ENCODE results near the gene PKNOX2. TPM values are rescaled to one million over a fixed set of nuclear protein-coding genes. Genes with fewer than 3 reads are reported as not detected.

PKNOX2 gene
- total RNA-seq, 3 donors from 2014 or later (not counting 1 experiment from before 2014, with no cell fraction given): not detected

- Mint-ChIP-seq H3K4me1 (no peaks in the 10 kb centered on the region), H3K36me3 (no peaks in the 10 kb centered on the region), H3K27me3 (ENCODE audit: low read depth in 2 of 2) (peaks cover 6 to 29% of the 10 kb centered on the region in 2 donors), H3K9me3 (no peaks in the 10 kb centered on the region), H3K27ac (no peak overlapping the region), H3K4me3 (no peak overlapping the region)
- H3K27me3 ChIP-seq (ENCODE audit: control insufficient read depth, insufficient read depth, low read length): no peaks in the 10 kb centered on the region
- no peaks in the 10 kb centered on the region for H3K36me3 ChIP-seq (ENCODE audit: control insufficient read depth, insufficient read depth, low read length)
- H3K27ac ChIP-seq (ENCODE audit: low read length): no peak overlapping the region
- 58% methylated on average over 2 of the region's 2 CpGs for WGBS (ENCODE audit: insufficient coverage)
- H3K4me1 ChIP-seq (ENCODE audit: control insufficient read depth, insufficient read depth, low read length): no peaks in the 10 kb centered on the region
- TF ChIP-seq CTCF (IDR thresholded peaks at IDR 0.05): no peak
- ATAC-seq (no peak), DNase-seq (no peak)
- no peak overlapping the region for H3K4me3 ChIP-seq (ENCODE audit: low read length)
- H3K9me3 ChIP-seq (ENCODE audit: control insufficient read depth, insufficient read depth, low read length): no peaks in the 10 kb centered on the region
- intact Hi-C loops (cut with micrococcal nuclease): no loop called here
Observed at GRCh38 chr11:125226031-125226430, 61.5 kb downstream of the PKNOX2 start.

GRCh38 chr11:125226706-125227105 is 62.2 kb downstream of the PKNOX2 start:
- no peaks in the 10 kb centered on the region for H3K36me3 ChIP-seq (ENCODE audit: control insufficient read depth, insufficient read depth, low read length)
- H3K4me3 Mint-ChIP-seq: no peak overlapping the region
- intact Hi-C loops (cut with micrococcal nuclease): no loop called here
- H3K4me3 ChIP-seq (ENCODE audit: low read length): no peak overlapping the region
- no peaks in the 10 kb centered on the region for H3K36me3 Mint-ChIP-seq
- WGBS (ENCODE audit: insufficient coverage): 85% methylated on average over 3 of the region's 4 CpGs
- no peaks in the 10 kb centered on the region for H3K4me1 ChIP-seq (ENCODE audit: control insufficient read depth, insufficient read depth, low read length)
- H3K27ac Mint-ChIP-seq: no peak overlapping the region
- H3K27ac ChIP-seq (ENCODE audit: low read length): no peak overlapping the region
- DNase-seq: no peak
- H3K9me3 ChIP-seq (ENCODE audit: control insufficient read depth, insufficient read depth, low read length): no peaks in the 10 kb centered on the region
- H3K27me3 Mint-ChIP-seq (ENCODE audit: low read depth in 2 of 2): peaks cover 6 to 29% of the 10 kb centered on the region in 2 donors
- ATAC-seq: no peak
- no peaks in the 10 kb centered on the region for H3K4me1 Mint-ChIP-seq
- TF ChIP-seq CTCF (IDR thresholded peaks at IDR 0.05): no peak
- no peaks in the 10 kb centered on the region for H3K9me3 Mint-ChIP-seq
- no peaks in the 10 kb centered on the region for H3K27me3 ChIP-seq (ENCODE audit: control insufficient read depth, insufficient read depth, low read length)

- intact Hi-C loops (cut with micrococcal nuclease): no loop called here
- WGBS (ENCODE audit: insufficient coverage): 77% methylated on average over 5 of the region's 5 CpGs
- no peaks in the 10 kb centered on the region for H3K36me3 Mint-ChIP-seq
- H3K4me1 Mint-ChIP-seq: no peaks in the 10 kb centered on the region
- ATAC-seq (no peak), DNase-seq (no peak)
- no peak overlapping the region for H3K27ac Mint-ChIP-seq
- Histone ChIP-seq H3K4me1 (ENCODE audit: control insufficient read depth, insufficient read depth, low read length) (no peaks in the 10 kb centered on the region), H3K9me3 (ENCODE audit: control insufficient read depth, insufficient read depth, low read length) (no peaks in the 10 kb centered on the region), H3K4me3 (ENCODE audit: low read length) (no peak overlapping the region), H3K27ac (ENCODE audit: low read length) (no peak overlapping the region), H3K36me3 (ENCODE audit: control insufficient read depth, insufficient read depth, low read length) (no peaks in the 10 kb centered on the region), H3K27me3 (ENCODE audit: control insufficient read depth, insufficient read depth, low read length) (no peaks in the 10 kb centered on the region)
- no peak for TF ChIP-seq CTCF (IDR thresholded peaks at IDR 0.05)
- H3K27me3 Mint-ChIP-seq (ENCODE audit: low read depth in 2 of 2): peaks cover 6 to 29% of the 10 kb centered on the region in 2 donors
- no peaks in the 10 kb centered on the region for H3K9me3 Mint-ChIP-seq
- no peak overlapping the region for H3K4me3 Mint-ChIP-seq
Observed at GRCh38 chr11:125227151-125227550, 62.6 kb downstream of the PKNOX2 start.

GRCh38 chr11:125228445-125228844 is 63.9 kb downstream of the PKNOX2 start:
- Histone ChIP-seq H3K36me3 (ENCODE audit: control insufficient read depth, insufficient read depth, low read length) (no peaks in the 10 kb centered on the region), H3K4me3 (ENCODE audit: low read length) (no peak overlapping the region), H3K4me1 (ENCODE audit: control insufficient read depth, insufficient read depth, low read length) (no peaks in the 10 kb centered on the region), H3K9me3 (ENCODE audit: control insufficient read depth, insufficient read depth, low read length) (no peaks in the 10 kb centered on the region), H3K27me3 (ENCODE audit: control insufficient read depth, insufficient read depth, low read length) (no peaks in the 10 kb centered on the region), H3K27ac (ENCODE audit: low read length) (no peak overlapping the region)
- no peak for ATAC-seq
- no peak for TF ChIP-seq CTCF (IDR thresholded peaks at IDR 0.05)
- Mint-ChIP-seq H3K27ac (no peak overlapping the region), H3K36me3 (no peaks in the 10 kb centered on the region), H3K9me3 (no peaks in the 10 kb centered on the region), H3K4me1 (no peaks in the 10 kb centered on the region), H3K27me3 (ENCODE audit: low read depth in 2 of 2) (peaks cover 3 to 29% of the 10 kb centered on the region in 2 donors), H3K4me3 (no peak overlapping the region)
- intact Hi-C loops (cut with micrococcal nuclease): no loop called here
- DNase-seq: no peak
- WGBS (ENCODE audit: insufficient coverage): 78% methylated on average over 4 of the region's 4 CpGs

All from natural killer cell (primary cell).